K562 (cell line): ENCODE results near the gene SERPINE2. TPM values are rescaled to one million over a fixed set of nuclear protein-coding genes. Genes with fewer than 3 reads are reported as not detected.

Source experiments
- ATF7 ChIP-seq: fragments of 450-650 bp; IDR thresholded peaks from 2 replicates; pipeline ENCODE4 v1.7.1; 2014; ENCODE audit warnings: mild to moderate bottlenecking, moderate library complexity
- CEBPG ChIP-seq, 3 experiments: fragments of 200-800 bp in 1 of 3; sonication (Bioruptor generic) in 1 of 3; sonication (generic) in 1 of 3; formaldehyde crosslinking in 1 of 3; IDR thresholded peaks in 2 of 3; conservative IDR thresholded peaks in 1 of 3; 2 replicates each; pipeline versions ENCODE4 v1.6.1 to v1.8.0; 2016 to 2022; ENCODE audit warnings: missing compliant biosample characterization in 2 of 3, missing genetic modification characterization in 2 of 3, mild to moderate bottlenecking in 1 of 3, missing genetic modification reagents in 1 of 3
- CREM ChIP-seq: IDR thresholded peaks from 2 replicates; pipeline ENCODE4 v1.6.1; 2014; ENCODE audit warnings: antibody characterized with exemption, low read depth
- JUND ChIP-seq, 2 experiments: IDR thresholded peaks; 2 replicates in 1 of 2; 3 replicates in 1 of 2; pipeline ENCODE4 v1.6.1; 2011; ENCODE audit warnings: borderline replicate concordance in 2 of 2, low read depth in 2 of 2, low read length in 2 of 2, improper control_type of control experiment in 1 of 2, missing biosample characterization in 1 of 2, missing genetic modification characterization in 1 of 2, missing genetic modification reagents in 1 of 2
- LCOR ChIP-seq: sonication (generic); formaldehyde crosslinking; IDR thresholded peaks from 2 replicates; pipeline ENCODE4 v1.8.0; 2022; ENCODE audit warnings: mild to moderate bottlenecking, missing genetic modification reagents
- MTF1 ChIP-seq: fragments of 250-450 bp; sonication (Bioruptor Pico); IDR thresholded peaks from 2 replicates; pipeline ENCODE4 v1.9.0; 2021; ENCODE audit warnings: moderate library complexity, mild to moderate bottlenecking, inconsistent platforms, borderline replicate concordance
- POLR2B ChIP-seq: fragments of 450-650 bp; IDR thresholded peaks from 2 replicates; pipeline ENCODE4 v1.6.1; 2018; ENCODE audit warnings: low read depth; ENCODE audit not compliant: partially characterized antibody
- TSC22D4 ChIP-seq: fragments of 450-650 bp; IDR thresholded peaks from 2 replicates; pipeline ENCODE4 v1.6.1; 2016; ENCODE audit warnings: missing genetic modification characterization, missing biosample characterization, control low read depth
- U2AF2 ChIP-seq: fragments of 200-400 bp; formaldehyde crosslinking; optimal IDR thresholded peaks from 2 replicates; pipeline ENCODE3; 2017; ENCODE audit warnings: low read depth, mild to moderate bottlenecking, low read length
- ZNF217 ChIP-seq: sonication (generic); formaldehyde crosslinking; IDR thresholded peaks from 2 replicates; pipeline ENCODE4 v1.8.0; 2022; ENCODE audit warnings: mild to moderate bottlenecking, missing genetic modification reagents
- ZNF3 ChIP-seq: fragments of 250-450 bp; sonication (Bioruptor Pico); IDR thresholded peaks from 2 replicates; pipeline ENCODE4 v1.5.0; 2021; ENCODE audit warnings: mild to moderate bottlenecking, moderate library complexity
- polyA plus RNA-seq, 8 experiments: library from polyadenylated mRNA; depleted of rRNA in 4 of 8; stranded (reverse) in 5 of 8; unstranded in 3 of 8; fragments of >200 nt; fragmentation: Nextera tagmentation in 2 of 8; fragmentation: Illumina TruSeq in 1 of 8; extraction: Ambion mirVana in 2 of 8; extraction: Trizol in 1 of 8; gene quantifications; 2 replicates each; pipeline versions ENCODE4 v1.2.1 to v1.2.3, GENCODE V29; 2011 to 2014; ENCODE audit warnings: inconsistent platforms in 1 of 8, missing spikeins in 1 of 8
- total RNA-seq, 7 experiments: library from RNA; depleted of rRNA in 6 of 7; stranded (reverse); fragments of >200 nt in 6 of 7; fragmentation: Illumina TruSeq in 2 of 7; extraction: Trizol in 2 of 7; gene quantifications; 2 replicates each; pipeline versions ENCODE4 v1.2.1 to v1.2.3, GENCODE V29; 2011 to 2021; ENCODE audit warnings: low replicate concordance in 1 of 7
- TF ChIP-seq, protein P1 (sequence below): sonication (generic); formaldehyde crosslinking; IDR thresholded peaks from 2 replicates; pipeline ENCODE4 v1.8.0; 2022; ENCODE audit warnings: mild to moderate bottlenecking, missing genetic modification reagents
- TF ChIP-seq, protein P2 (sequence below), 2 experiments: fragments of 450-650 bp in 1 of 2; sonication (generic) in 1 of 2; formaldehyde crosslinking; conservative IDR thresholded peaks; 2 replicates each; pipeline versions ENCODE4 v1.4.0 to v1.8.1; 2020 to 2022; ENCODE audit warnings: mild to moderate bottlenecking in 1 of 2, missing genetic modification reagents in 1 of 2
- TF ChIP-seq, protein P3 (sequence below), 2 experiments: fragments of 450-650 bp in 1 of 2; sonication (generic) in 1 of 2; formaldehyde crosslinking in 1 of 2; IDR thresholded peaks in 1 of 2; conservative IDR thresholded peaks in 1 of 2; 2 replicates each; pipeline versions ENCODE4 v1.6.1 to v1.8.1; 2016 to 2023; ENCODE audit warnings: mild to moderate bottlenecking in 2 of 2, moderate library complexity in 2 of 2, inconsistent platforms in 1 of 2, missing genetic modification reagents in 1 of 2
- TF ChIP-seq, protein P4 (sequence below): fragments of 450-650 bp; IDR thresholded peaks from 2 replicates; pipeline ENCODE4 v1.6.1; 2014; ENCODE audit warnings: low read depth, mild to moderate bottlenecking, moderate library complexity, borderline replicate concordance

SERPINE2 gene
- total and polyA plus RNA-seq, 9 of the 15 experiments (the other 6 are each of a cell fraction or from before 2014, with no cell fraction given): 0.03 to 0.16 (median 0.13) TPM; not detected in 6

DNA sequence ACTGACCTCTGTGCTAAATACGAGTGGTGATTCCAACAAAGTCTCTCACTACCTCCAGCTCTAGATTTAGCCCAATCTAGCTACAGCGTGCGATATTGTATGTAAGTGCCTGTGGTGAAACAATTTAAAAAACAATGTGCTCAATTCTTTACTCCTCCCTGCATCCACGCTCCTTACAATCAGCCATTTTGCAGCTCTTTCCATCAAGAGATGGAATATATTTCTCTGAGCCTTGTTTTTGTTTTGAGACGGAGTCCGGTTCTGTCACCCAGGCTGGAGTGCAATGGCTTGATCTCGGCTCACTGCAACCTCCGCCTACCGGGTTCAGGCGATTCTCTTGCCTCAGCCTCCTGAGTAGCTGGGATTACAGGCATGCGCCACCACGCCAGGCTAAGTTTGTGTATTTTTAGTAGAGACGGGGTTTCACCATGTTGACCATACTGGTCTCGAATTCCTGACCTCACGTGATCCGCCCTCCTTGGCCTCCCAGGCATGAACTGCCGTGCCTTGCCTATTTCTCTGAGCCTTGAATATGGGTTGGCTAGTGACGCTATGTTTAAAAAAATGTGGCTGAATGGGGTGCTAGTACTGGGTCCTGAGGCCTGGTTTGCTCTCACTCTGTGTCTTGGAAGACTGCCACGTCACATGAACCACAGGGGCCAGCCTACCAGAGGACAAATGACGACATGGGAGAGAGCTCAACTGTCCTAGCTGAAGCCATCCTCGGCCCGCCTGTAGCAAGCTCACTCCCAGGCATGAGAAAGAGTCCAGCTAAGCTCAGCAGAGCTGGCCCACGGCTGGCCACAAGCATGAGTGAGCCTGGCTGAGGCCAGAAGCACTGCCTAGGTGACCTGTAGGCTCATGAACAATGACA lies 108.7 kb downstream of the SERPINE2 start (continued):
- TF ChIP-seq, protein P1, sequence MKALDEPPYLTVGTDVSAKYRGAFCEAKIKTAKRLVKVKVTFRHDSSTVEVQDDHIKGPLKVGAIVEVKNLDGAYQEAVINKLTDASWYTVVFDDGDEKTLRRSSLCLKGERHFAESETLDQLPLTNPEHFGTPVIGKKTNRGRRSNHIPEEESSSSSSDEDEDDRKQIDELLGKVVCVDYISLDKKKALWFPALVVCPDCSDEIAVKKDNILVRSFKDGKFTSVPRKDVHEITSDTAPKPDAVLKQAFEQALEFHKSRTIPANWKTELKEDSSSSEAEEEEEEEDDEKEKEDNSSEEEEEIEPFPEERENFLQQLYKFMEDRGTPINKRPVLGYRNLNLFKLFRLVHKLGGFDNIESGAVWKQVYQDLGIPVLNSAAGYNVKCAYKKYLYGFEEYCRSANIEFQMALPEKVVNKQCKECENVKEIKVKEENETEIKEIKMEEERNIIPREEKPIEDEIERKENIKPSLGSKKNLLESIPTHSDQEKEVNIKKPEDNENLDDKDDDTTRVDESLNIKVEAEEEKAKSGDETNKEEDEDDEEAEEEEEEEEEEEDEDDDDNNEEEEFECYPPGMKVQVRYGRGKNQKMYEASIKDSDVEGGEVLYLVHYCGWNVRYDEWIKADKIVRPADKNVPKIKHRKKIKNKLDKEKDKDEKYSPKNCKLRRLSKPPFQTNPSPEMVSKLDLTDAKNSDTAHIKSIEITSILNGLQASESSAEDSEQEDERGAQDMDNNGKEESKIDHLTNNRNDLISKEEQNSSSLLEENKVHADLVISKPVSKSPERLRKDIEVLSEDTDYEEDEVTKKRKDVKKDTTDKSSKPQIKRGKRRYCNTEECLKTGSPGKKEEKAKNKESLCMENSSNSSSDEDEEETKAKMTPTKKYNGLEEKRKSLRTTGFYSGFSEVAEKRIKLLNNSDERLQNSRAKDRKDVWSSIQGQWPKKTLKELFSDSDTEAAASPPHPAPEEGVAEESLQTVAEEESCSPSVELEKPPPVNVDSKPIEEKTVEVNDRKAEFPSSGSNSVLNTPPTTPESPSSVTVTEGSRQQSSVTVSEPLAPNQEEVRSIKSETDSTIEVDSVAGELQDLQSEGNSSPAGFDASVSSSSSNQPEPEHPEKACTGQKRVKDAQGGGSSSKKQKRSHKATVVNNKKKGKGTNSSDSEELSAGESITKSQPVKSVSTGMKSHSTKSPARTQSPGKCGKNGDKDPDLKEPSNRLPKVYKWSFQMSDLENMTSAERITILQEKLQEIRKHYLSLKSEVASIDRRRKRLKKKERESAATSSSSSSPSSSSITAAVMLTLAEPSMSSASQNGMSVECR (CRISPR knock-in tag): no peak
- TF ChIP-seq, protein P2, sequence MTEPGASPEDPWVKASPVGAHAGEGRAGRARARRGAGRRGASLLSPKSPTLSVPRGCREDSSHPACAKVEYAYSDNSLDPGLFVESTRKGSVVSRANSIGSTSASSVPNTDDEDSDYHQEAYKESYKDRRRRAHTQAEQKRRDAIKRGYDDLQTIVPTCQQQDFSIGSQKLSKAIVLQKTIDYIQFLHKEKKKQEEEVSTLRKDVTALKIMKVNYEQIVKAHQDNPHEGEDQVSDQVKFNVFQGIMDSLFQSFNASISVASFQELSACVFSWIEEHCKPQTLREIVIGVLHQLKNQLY (CRISPR knock-in tag; conservative IDR thresholded peaks at IDR 0.05): no peak
- no peak for TF ChIP-seq ZNF217
- TF ChIP-seq CEBPG (CRISPR knock-in tag; IDR thresholded peaks at IDR 0.05): no peak
- no peak for TF ChIP-seq CEBPG (tag; conservative IDR thresholded peaks at IDR 0.05 in 1 of 2, IDR thresholded peaks at IDR 0.05 in 1 of 2)
- TF ChIP-seq, protein P3, sequence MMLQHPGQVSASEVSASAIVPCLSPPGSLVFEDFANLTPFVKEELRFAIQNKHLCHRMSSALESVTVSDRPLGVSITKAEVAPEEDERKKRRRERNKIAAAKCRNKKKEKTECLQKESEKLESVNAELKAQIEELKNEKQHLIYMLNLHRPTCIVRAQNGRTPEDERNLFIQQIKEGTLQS (IDR thresholded peaks at IDR 0.05): 0 out of 2 replicates have a peak, but pooled peaks have one; percentile 40
- TF ChIP-seq, protein P3 (CRISPR knock-in tag; conservative IDR thresholded peaks at IDR 0.05): no peak
- no peak for TF ChIP-seq POLR2B
- 0 out of 2 replicates have a peak, but pooled peaks have one; percentile 33 for TF ChIP-seq JUND (IDR thresholded peaks at IDR 0.05; ENCODE audit: borderline replicate concordance, low read depth, low read length)
- TF ChIP-seq JUND (tag; IDR thresholded peaks at IDR 0.05; ENCODE audit: borderline replicate concordance, low read depth, low read length): no peak; the same call in 2 of the 3 replicates
- peak; percentile 82; the same call in 1 of the 2 replicates for TF ChIP-seq ATF7
- TF ChIP-seq, protein P4, sequence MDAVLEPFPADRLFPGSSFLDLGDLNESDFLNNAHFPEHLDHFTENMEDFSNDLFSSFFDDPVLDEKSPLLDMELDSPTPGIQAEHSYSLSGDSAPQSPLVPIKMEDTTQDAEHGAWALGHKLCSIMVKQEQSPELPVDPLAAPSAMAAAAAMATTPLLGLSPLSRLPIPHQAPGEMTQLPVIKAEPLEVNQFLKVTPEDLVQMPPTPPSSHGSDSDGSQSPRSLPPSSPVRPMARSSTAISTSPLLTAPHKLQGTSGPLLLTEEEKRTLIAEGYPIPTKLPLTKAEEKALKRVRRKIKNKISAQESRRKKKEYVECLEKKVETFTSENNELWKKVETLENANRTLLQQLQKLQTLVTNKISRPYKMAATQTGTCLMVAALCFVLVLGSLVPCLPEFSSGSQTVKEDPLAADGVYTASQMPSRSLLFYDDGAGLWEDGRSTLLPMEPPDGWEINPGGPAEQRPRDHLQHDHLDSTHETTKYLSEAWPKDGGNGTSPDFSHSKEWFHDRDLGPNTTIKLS: peak; percentile 61; the same call in 1 of the 2 replicates
- TF ChIP-seq CREM: peak; percentile 46; the same call in 1 of the 2 replicates
- no peak for TF ChIP-seq U2AF2
- TF ChIP-seq ZNF3 (CRISPR knock-in tag): no peak
- TF ChIP-seq LCOR (CRISPR knock-in tag): no peak
- TF ChIP-seq TSC22D4 (tag): no peak
- TF ChIP-seq MTF1 (CRISPR knock-in tag): no peak
